GM12878 (cell line): ENCODE data around the gene CORO1C. TPM values are rescaled to one million over a fixed set of nuclear protein-coding genes. Genes with fewer than 3 reads are reported as not detected.

ENCODE experiments used
- ATAC-seq: fragments of 200-7000 bp; cut with Tn5 transposase; 3 replicates; pipeline ENCODE4 v1.9.1; 2020; ENCODE audit warnings: mild to moderate bottlenecking, moderate library complexity
- BruUV-seq: library from RNA; stranded (reverse); fragments of 400-500 nt; replicated peaks from 2 replicates; lab custom pipeline; 2021; lab: Mats Ljungman, UMichigan
- CTCF ChIA-PET: fragments of 300-600 bp; sonication (Branson Sonifier 250); formaldehyde crosslinking; extraction: SDS; loops from one replicate; lab custom pipeline; 2021; ENCODE audit warnings: inconsistent platforms; lab: Yijun Ruan, JAX
- POLR2A ChIA-PET: fragments of 350-600 bp; formaldehyde crosslinking; extraction: SDS; loops from one replicate; lab custom pipeline; 2021; ENCODE audit warnings: inconsistent platforms; lab: Charles Lee
- RAD21 ChIA-PET: fragments of 300-600 bp; sonication (Branson Sonifier 250); formaldehyde crosslinking; loops from one replicate; lab custom pipeline; 2023; ENCODE audit warnings: antibody characterized with exemption; ENCODE audit not compliant: unreplicated experiment; lab: Charles Lee
- SMC1A ChIA-PET: fragments of 300-600 bp; sonication (Branson Sonifier 250); formaldehyde crosslinking; loops from one replicate; lab custom pipeline; 2023; ENCODE audit not compliant: unreplicated experiment, uncharacterized antibody; lab: Charles Lee
- DNase-seq: peaks from one replicate; pipeline ENCODE4 v3.0.0-alpha.2; 2011; ENCODE audit warnings: low read depth, low spot score
- FAIRE-seq: peaks from 3 replicates; lab custom pipeline; 2011; peaks lifted over from hg19 to GRCh38; lab: Jason Lieb, UNC
- H2AFZ ChIP-seq: 2 replicates; pipeline ENCODE4 v1.6.0; 2011; ENCODE audit warnings: low read depth, low read length, control low read depth; ENCODE audit not compliant: control insufficient read depth
- H3K27ac ChIP-seq: 2 replicates; pipeline ENCODE4 v1.5.1; 2011; ENCODE audit warnings: control low read depth; ENCODE audit not compliant: control insufficient read depth, insufficient read depth
- H3K27me3 ChIP-seq, 2 experiments: replicated peaks in 1 of 2; 2 replicates each; pipeline versions ENCODE4 v1.6.0 to v1.6.1; 2011; ENCODE audit warnings: low read length in 1 of 2; ENCODE audit not compliant: control insufficient read depth in 2 of 2, insufficient read depth in 2 of 2
- H3K36me3 ChIP-seq, 2 experiments: 2 replicates each; pipeline ENCODE4 v1.5.1; 2011; ENCODE audit warnings: low read length in 1 of 2; ENCODE audit not compliant: control insufficient read depth in 2 of 2, insufficient read depth in 2 of 2
- H3K4me1 ChIP-seq: 2 replicates; pipeline ENCODE4 v1.6.1; 2011; ENCODE audit warnings: mild to moderate bottlenecking, low read length, moderate library complexity, mixed read lengths; ENCODE audit not compliant: control insufficient read depth, insufficient read depth
- H3K4me2 ChIP-seq: 2 replicates; pipeline ENCODE4 v1.6.0; 2011; ENCODE audit warnings: control low read depth; ENCODE audit not compliant: control insufficient read depth, insufficient read depth
- H3K4me3 ChIP-seq: fragments of 200-600 bp; sonication (generic); 2 replicates; pipeline ENCODE4 v1.5.1; 2016
- H3K79me2 ChIP-seq: 2 replicates; pipeline ENCODE4 v1.6.0; 2011; ENCODE audit warnings: low read length; ENCODE audit not compliant: control insufficient read depth, insufficient read depth
- H3K9ac ChIP-seq: 2 replicates; pipeline ENCODE4 v1.8.0; 2011; ENCODE audit warnings: low read length, control low read depth, mixed read lengths; ENCODE audit not compliant: control insufficient read depth, insufficient read depth
- H3K9me3 ChIP-seq: replicated peaks from 3 replicates; pipeline ENCODE4 v1.5.1; 2011; ENCODE audit warnings: mild to moderate bottlenecking, low read length; ENCODE audit not compliant: control insufficient read depth, insufficient read depth
- H4K20me1 ChIP-seq: 2 replicates; pipeline ENCODE4 v1.6.0; 2011; ENCODE audit not compliant: control insufficient read depth, insufficient read depth
- BCL3 ChIP-seq: IDR thresholded peaks from 2 replicates; pipeline ENCODE4 v1.6.1; 2011; ENCODE audit warnings: borderline replicate concordance, low read depth, mild to moderate bottlenecking, moderate library complexity, low read length; ENCODE audit not compliant: insufficient read depth, poor library complexity, severe bottlenecking
- CTCF ChIP-seq, 3 experiments: IDR thresholded peaks in 2 of 3; conservative IDR thresholded peaks in 1 of 3; 2 replicates each; pipeline ENCODE4 v1.5.1; 2011; ENCODE audit warnings: low read depth in 3 of 3, low read length in 3 of 3, mild to moderate bottlenecking in 3 of 3, control low read depth in 2 of 3, moderate library complexity in 2 of 3, inconsistent platforms in 1 of 3, mixed read lengths in 1 of 3; ENCODE audit not compliant: control insufficient read depth in 2 of 3, insufficient read depth in 1 of 3; ENCODE audit errors: extremely low read depth in 1 of 3
- E2F4 ChIP-seq: IDR thresholded peaks from 2 replicates; pipeline ENCODE4 v1.6.1; 2012; ENCODE audit warnings: low read depth, low read length, improper control_type of control experiment
- NFXL1 ChIP-seq: fragments of 450-650 bp; IDR thresholded peaks from 2 replicates; pipeline ENCODE4 v1.6.1; 2017; ENCODE audit warnings: antibody characterized with exemption, mild to moderate bottlenecking, borderline replicate concordance
- TARDBP ChIP-seq: IDR thresholded peaks from 2 replicates; pipeline ENCODE4 v1.6.1; 2016; ENCODE audit warnings: borderline replicate concordance
- ZBTB33 ChIP-seq: fragments of 450-650 bp; IDR thresholded peaks from 2 replicates; pipeline ENCODE4 v1.6.1; 2017; ENCODE audit warnings: mild to moderate bottlenecking
- ZNF217 ChIP-seq: fragments of 450-650 bp; IDR thresholded peaks from 2 replicates; pipeline ENCODE4 v1.6.1; 2017; ENCODE audit warnings: antibody characterized with exemption, mild to moderate bottlenecking
- WGBS: methylation state at CpG from one replicate; pipeline ENCODE4 v1.1.6; 2016; ENCODE audit warnings: low lambda C conversion rate; ENCODE audit not compliant: insufficient replicate concordance, insufficient coverage; ENCODE audit errors: missing lambda C conversion rate; 5-methylcytosine and 5-hydroxymethylcytosine counted together
- in situ Hi-C: fragments of 300-500 bp; cut with MboI; formaldehyde crosslinking; loops from 9 replicates; pipeline ENCODE4 v1.14.3; 2018; ENCODE audit warnings: mixed read lengths
- intact Hi-C: fragments of 100-400 bp; cut with micrococcal nuclease; formaldehyde crosslinking; loops from one replicate; pipeline ENCODE4 v1.14.2; 2022; ENCODE audit not compliant: unreplicated experiment
- polyA plus RNA-seq, 11 experiments: library from polyadenylated mRNA; depleted of rRNA in 4 of 11; unstranded in 6 of 11; stranded (reverse) in 5 of 11; fragments of >200 nt; fragmentation: Nextera tagmentation in 4 of 11; fragmentation: Illumina TruSeq in 1 of 11; extraction: Ambion mirVana in 4 of 11; extraction: Trizol in 1 of 11; gene quantifications; 1 replicate in 1 of 11; 2 replicates in 10 of 11; pipeline versions ENCODE4 v1.2.1 to v1.2.3, GENCODE V29; 2011 to 2016; ENCODE audit warnings: inconsistent platforms in 2 of 11, missing spikeins in 2 of 11, low read depth in 1 of 11
- total RNA-seq, 4 experiments: library from RNA; depleted of rRNA in 3 of 4; stranded (reverse); fragments of >200 nt in 3 of 4; fragmentation: Illumina TruSeq in 1 of 4; extraction: Trizol in 1 of 4; gene quantifications; 2 replicates each; pipeline versions ENCODE4 v1.2.1 to v1.2.3, GENCODE V29; 2013 to 2021

The CORO1C gene
- total and polyA plus RNA-seq, 10 of the 15 experiments (the other 5 are each of a cell fraction or from before 2014, with no cell fraction given), result 52.7 to 254 (median 171) TPM

GRCh38 chr12:108714866-108715265, 16.5 kb downstream of the CORO1C start:
- no peaks in the 10 kb centered on the region; the same call in 1 of the 2 replicates for H4K20me1 ChIP-seq
- peak overlapping the region; percentile 67 for H3K4me2 ChIP-seq
- TF ChIP-seq ZNF217, result no peak
- 0 out of 2 replicates have a peak, but pooled peaks have one; percentile 34 for TF ChIP-seq ZBTB33
- ChIA-PET CTCF (interaction anchor here (0.6 to 3.3 kb wide), 7 partner anchors 9 to 380 kb away, joined by 3 to 15 read pairs (median 4); no protein-coding TSS in a partner anchor), RAD21 (interaction anchor here (1.2 to 1.3 kb wide), 3 partner anchors 48 to 97 kb away, joined by 3 to 6 read pairs (median 6); no protein-coding TSS in a partner anchor), POLR2A (interaction anchor here (0.5 to 2.8 kb wide), 9 partner anchors 10 to 80 kb away, joined by 3 to 14 read pairs (median 4); no protein-coding TSS in a partner anchor), SMC1A (interaction anchor here (1.0 to 8.6 kb wide), 8 partner anchors 8 to 147 kb away, joined by 3 to 83 read pairs (median 12); no protein-coding TSS in a partner anchor)
- H2AFZ ChIP-seq, result no peak overlapping the region
- H3K4me3 ChIP-seq, result peak overlapping the region; percentile 24; the same call in 1 of the 2 replicates
- BruUV-seq, result no TSS peak
- H3K36me3 ChIP-seq, result peaks cover 0 to 2% of the 10 kb centered on the region in 2 experiments; a peak in 1 of 4 replicates
- in situ Hi-C loops, result no loop called here
- no peaks in the 10 kb centered on the region for H3K27me3 ChIP-seq
- H3K79me2 ChIP-seq, result peaks cover 87% of the 10 kb centered on the region
- FAIRE-seq (no peak), DNase-seq (no peak), ATAC-seq (peak; percentile 23; the same call in 2 of the 3 replicates)
- no peak overlapping the region for H3K9ac ChIP-seq
- WGBS, result 85% methylated on average over 5 of the region's 5 CpGs
- H3K9me3 ChIP-seq, result no peaks in the 10 kb centered on the region
- H3K4me1 ChIP-seq, result peaks cover 39% of the 10 kb centered on the region
- H3K27ac ChIP-seq, result no peak overlapping the region
- intact Hi-C loops, result no loop called here

GRCh38 chr12:108713471-108713870, 17.8 kb downstream of the CORO1C start:
- SMC1A ChIA-PET, result interaction anchor here (0.8 to 8.6 kb wide), 13 partner anchors 10 to 90 kb away, joined by 3 to 83 read pairs (median 5); partner anchors contain the start of gene CORO1C
- TF ChIP-seq BCL3, result no peak
- no peak for TF ChIP-seq E2F4
- no peak for TF ChIP-seq NFXL1
- no peak for TF ChIP-seq TARDBP
- no peak for TF ChIP-seq CTCF (IDR thresholded peaks at IDR 0.05 in 2 of 3, conservative IDR thresholded peaks at IDR 0.05 in 1 of 3; ENCODE audit: control insufficient read depth in 2 of 3, extremely low read depth in 1 of 3, insufficient read depth in 1 of 3, low read depth in 3 of 3, low read length in 3 of 3)

More at GRCh38 chr12:108713471-108713870, 17.8 kb downstream of the CORO1C start:
- intact Hi-C loops, result no loop called here
- FAIRE-seq, result no peak
- no peak; the same call in 2 of the 3 replicates for ATAC-seq
- WGBS, result 80% methylated on average over 6 of the region's 6 CpGs
- ChIA-PET POLR2A (interaction anchor here (0.6 to 2.8 kb wide), 11 partner anchors 11 to 76 kb away, joined by 3 to 14 read pairs (median 6); no protein-coding TSS in a partner anchor), RAD21 (interaction anchor here (1.1 to 2.5 kb wide), 4 partner anchors 11 to 49 kb away, joined by 5 to 11 read pairs (median 8); no protein-coding TSS in a partner anchor), CTCF (interaction anchor here (0.7 to 3.3 kb wide), 12 partner anchors 9 to 377 kb away, joined by 3 to 15 read pairs (median 4); partner anchors contain the start of gene CORO1C)
- Histone ChIP-seq H3K9ac (no peak overlapping the region), H3K4me2 (peak overlapping the region; percentile 47), H3K27ac (no peak overlapping the region), H3K4me1 (peaks cover 36% of the 10 kb centered on the region), H4K20me1 (no peaks in the 10 kb centered on the region), H3K9me3 (no peaks in the 10 kb centered on the region), H2AFZ (no peak overlapping the region), H3K36me3 (peaks cover 0 to 2% of the 10 kb centered on the region in 2 experiments; a peak in 1 of 4 replicates), H3K4me3 (no peak overlapping the region; the same call in 1 of the 2 replicates), H3K27me3 (no peaks in the 10 kb centered on the region), H3K79me2 (peaks cover 82% of the 10 kb centered on the region)
- BruUV-seq, result no TSS peak
- in situ Hi-C loops, result no loop called here
- no peak for DNase-seq
